NK-92 (cell line): ENCODE results near the gene PAXX.

ENCODE experiments used
- DNase-seq: peaks from one replicate; lab custom pipeline; 2025; ENCODE audit not compliant: unreplicated experiment; lab: John Stamatoyannopoulos, UW

The PAXX gene

GRCh38 chr9:137016436-137016835 lies 24.2 kb downstream of the PAXX start:
- DNase-seq: no peak

GRCh38 chr9:137017071-137017470 lies 24.8 kb downstream of the PAXX start:
- DNase-seq: no peak

- no peak for DNase-seq
Measured at GRCh38 chr9:137017791-137018497, 25.7 kb downstream of the PAXX start.

GRCh38 chr9:137018761-137019559 lies 26.7 kb downstream of the PAXX start:
- DNase-seq: no peak

GRCh38 chr9:137019891-137020683 lies 27.9 kb downstream of the PAXX start:
- DNase-seq: no peak

- DNase-seq: no peak
Measured at GRCh38 chr9:137020771-137021567, 28.7 kb downstream of the PAXX start.

- DNase-seq: no peak
Measured at GRCh38 chr9:137021568-137021978, 29.4 kb downstream of the PAXX start.

GRCh38 chr9:137021979-137022661 lies 29.9 kb downstream of the PAXX start:
- DNase-seq: no peak

GRCh38 chr9:137022662-137023008 lies 30.4 kb downstream of the PAXX start:
- no peak for DNase-seq

GRCh38 chr9:137023157-137023556 lies 30.9 kb downstream of the PAXX start:
- no peak for DNase-seq

GRCh38 chr9:137023583-137023991 lies 31.4 kb downstream of the PAXX start:
- no peak for DNase-seq

GRCh38 chr9:137025517-137025966 lies 33.3 kb downstream of the PAXX start:
- DNase-seq: no peak

GRCh38 chr9:137026384-137026783 lies 34.2 kb downstream of the PAXX start:
- DNase-seq: no peak

GRCh38 chr9:137026828-137027227 lies 34.6 kb downstream of the PAXX start:
- no peak for DNase-seq

- no peak for DNase-seq
Measured at GRCh38 chr9:137027369-137028262, 35.4 kb downstream of the PAXX start, which contains the start of gene ABCA2. Gene ABCA2 (minus strand): TSS chr9:137028237. CDS start chr9:137028140, 97 bp downstream.

- DNase-seq: no peak
Measured at GRCh38 chr9:137028263-137029057, 36.2 kb downstream of the PAXX start.

- no peak for DNase-seq
Measured at GRCh38 chr9:137029058-137029936, 37.1 kb downstream of the PAXX start.
